OCI-M2 (cell line): ENCODE data around the gene CTNNA3.

Source experiments
- DNase-seq: peaks from one replicate; lab custom pipeline; 2025; ENCODE audit not compliant: unreplicated experiment; lab: John Stamatoyannopoulos, UW

CTNNA3 gene

GRCh38 chr10:67666416-67667034 lies 29.5 kb downstream of the CTNNA3 start:
- no peak for DNase-seq

GRCh38 chr10:67665491-67665890 lies 30.5 kb downstream of the CTNNA3 start:
- no peak for DNase-seq

- DNase-seq: no peak
Measured at GRCh38 chr10:67664942-67665341, 31.1 kb downstream of the CTNNA3 start.

- DNase-seq: no peak
Measured at GRCh38 chr10:67663449-67664087, 32.4 kb downstream of the CTNNA3 start.

- DNase-seq: no peak
Measured at GRCh38 chr10:67662415-67662814, 33.6 kb downstream of the CTNNA3 start.

GRCh38 chr10:67659497-67659896 lies 36.5 kb downstream of the CTNNA3 start:
- no peak for DNase-seq

GRCh38 chr10:67657775-67658174 lies 38.2 kb downstream of the CTNNA3 start:
- no peak for DNase-seq

GRCh38 chr10:67650558-67650957 lies 45.4 kb downstream of the CTNNA3 start:
- no peak for DNase-seq

GRCh38 chr10:67648613-67649229 lies 47.3 kb downstream of the CTNNA3 start:
- no peak for DNase-seq

GRCh38 chr10:67630904-67631303 lies 65.1 kb downstream of the CTNNA3 start:
- DNase-seq: no peak

GRCh38 chr10:67629461-67629971 lies 66.5 kb downstream of the CTNNA3 start:
- no peak for DNase-seq

- DNase-seq: no peak
Measured at GRCh38 chr10:67622984-67623383, 73.0 kb downstream of the CTNNA3 start.

- no peak for DNase-seq
Measured at GRCh38 chr10:67622511-67622910, 73.5 kb downstream of the CTNNA3 start.

GRCh38 chr10:67621834-67622233 lies 74.2 kb downstream of the CTNNA3 start:
- no peak for DNase-seq

GRCh38 chr10:67618116-67618515 lies 77.9 kb downstream of the CTNNA3 start:
- DNase-seq: no peak

- no peak for DNase-seq
Measured at GRCh38 chr10:67612577-67613537, 83.1 kb downstream of the CTNNA3 start.

- no peak for DNase-seq
Measured at GRCh38 chr10:67612176-67612575, 83.8 kb downstream of the CTNNA3 start.

GRCh38 chr10:67609996-67610793 lies 85.8 kb downstream of the CTNNA3 start:
- DNase-seq: no peak

- no peak for DNase-seq
Measured at GRCh38 chr10:67608001-67608400, 88.0 kb downstream of the CTNNA3 start.

- no peak for DNase-seq
Measured at GRCh38 chr10:67607472-67607871, 88.5 kb downstream of the CTNNA3 start.
